ENCODE data around the gene CCDC102A.
"Not testable (repeated sequence)": the region's sequence is repeated elsewhere in the genome, so short reads cannot be mapped to it uniquely, and the experiment has no call there.

CCDC102A gene

DNA sequence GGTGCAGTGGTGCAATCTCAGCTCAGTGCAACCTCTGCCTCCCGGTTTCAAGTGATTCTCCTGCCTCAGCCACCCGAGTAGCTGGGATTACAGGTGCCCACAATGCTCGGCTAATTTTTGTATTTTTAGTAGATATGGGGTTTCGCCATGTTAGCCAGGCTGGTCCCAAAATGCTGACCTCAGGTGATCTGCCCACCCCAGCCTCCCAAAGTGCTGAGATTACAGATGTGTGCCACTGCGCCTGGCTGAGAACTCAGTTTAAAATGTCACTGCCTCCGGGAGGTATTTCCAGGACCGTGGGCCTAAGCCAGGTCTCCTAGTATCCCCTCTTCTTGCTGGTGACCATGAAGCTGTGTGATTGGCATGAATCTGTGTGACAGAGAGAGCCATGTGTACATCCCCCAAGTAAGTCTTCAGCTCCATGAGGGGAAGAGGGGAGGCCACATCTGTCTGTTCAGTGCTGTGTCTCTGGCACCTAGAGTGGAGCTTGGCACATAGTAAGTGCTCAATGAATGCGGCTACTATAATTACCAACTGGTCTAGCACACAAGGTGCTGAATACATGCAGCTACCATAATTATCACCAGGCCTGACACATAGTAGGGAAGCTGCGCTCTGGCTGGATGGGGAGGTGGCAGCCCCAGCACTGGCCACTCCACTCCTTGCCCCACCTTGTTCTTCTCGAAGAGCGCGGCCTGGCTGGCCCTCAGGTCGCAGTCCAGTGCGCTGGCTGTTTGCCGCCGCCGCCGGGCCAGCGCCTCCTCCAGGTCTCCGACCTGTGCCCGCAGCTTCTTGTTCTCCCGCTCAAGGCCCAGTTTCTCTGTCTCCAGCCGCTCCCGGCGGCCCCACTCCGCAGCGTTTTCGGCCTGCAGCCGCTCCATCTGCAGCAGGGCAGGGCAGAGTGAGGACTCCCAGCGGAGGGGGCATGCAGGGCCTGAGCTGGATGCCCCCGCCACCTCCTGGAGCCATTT is 18.7 kb downstream of the CCDC102A start:
- no peak for DNase-seq

DNA sequence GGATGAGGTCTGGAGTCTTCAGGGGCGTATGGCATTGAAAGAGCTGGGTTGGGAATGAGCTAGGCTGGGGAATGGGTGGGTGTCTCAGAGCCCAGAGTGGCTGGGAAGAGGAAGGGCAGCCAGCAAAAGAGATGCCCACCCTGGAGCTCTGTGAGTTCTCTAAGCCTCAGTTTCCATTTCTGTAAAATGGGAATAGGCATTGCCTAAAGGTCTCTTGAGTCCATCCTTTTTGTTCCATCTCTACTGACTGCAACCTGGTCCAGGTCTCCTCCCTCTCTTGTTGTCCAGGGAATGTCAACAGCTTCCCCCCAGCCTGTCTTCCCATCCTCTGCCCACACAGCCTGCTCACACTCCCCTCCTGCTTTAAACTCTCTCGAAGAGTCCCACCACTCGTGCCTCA is 19.6 kb downstream of the CCDC102A start:
- DNase-seq = no peak

DNA sequence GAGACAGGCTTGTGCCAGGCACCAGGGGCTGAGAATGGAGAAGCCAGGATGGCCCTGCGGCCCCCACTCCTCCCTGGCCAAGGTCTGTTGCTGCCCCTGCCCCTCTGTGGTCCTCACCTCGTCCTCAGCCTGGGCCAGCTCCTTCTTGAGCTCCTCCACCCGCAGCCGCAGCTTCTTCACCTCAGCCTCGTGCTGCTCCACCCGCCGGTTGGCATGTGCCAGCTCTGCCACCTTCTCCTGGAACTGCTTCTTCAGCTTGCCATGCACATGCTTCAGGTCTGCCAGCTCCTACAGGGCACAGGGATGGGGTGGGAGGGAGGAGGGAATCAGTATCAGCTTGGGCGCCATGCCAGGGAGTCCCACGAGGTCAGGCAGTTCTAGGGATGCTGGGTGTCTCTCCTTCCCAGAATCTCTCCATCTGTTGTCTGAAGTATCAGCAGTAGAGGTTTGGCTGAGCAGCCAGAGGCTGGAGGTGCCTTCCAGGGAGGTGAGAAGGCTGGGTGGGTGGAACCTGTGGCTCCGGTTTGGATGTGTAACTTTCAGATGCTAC is 20.1 kb downstream of the CCDC102A start:
- no peak for DNase-seq

DNA sequence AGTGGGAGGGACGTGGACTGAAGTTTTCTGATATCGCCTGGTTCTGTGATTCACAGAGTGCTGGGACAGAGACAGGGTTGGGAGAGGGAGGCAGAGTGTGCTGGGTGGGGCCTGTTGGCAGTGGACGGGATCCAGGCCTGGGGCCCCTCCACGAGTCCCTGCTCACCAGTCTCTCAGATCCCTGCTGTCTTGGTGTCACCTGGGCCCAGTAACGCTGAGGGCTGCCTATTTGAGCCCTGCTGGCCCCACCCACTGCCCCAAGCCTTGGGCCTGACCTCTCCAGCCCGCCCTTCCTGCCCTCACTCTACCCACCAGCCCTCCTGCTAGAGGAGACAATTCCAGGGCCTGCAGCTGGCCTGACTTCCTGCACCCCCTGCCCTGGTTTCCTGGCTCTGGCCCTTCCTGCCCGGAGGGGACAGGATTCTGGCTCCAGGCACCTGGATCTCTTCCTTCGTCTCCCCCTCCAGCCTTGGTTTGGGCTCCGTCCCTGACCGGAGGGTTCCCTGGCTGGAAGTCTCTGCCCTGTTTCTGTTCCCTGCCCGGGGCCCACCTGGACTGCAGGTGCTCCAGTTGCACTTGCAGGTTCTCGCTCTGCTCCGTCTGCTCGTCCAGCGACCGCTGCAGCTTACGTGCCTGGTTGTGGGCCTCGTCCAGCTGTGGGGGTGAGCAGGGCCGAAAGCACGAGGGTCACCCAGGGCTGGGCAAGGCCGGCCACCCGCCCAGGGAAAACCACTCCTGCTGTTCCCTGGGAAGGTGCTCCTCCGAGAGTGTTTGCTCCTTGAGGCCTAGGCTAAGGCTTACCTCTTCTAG is 21.4 kb downstream of the CCDC102A start:
- no peak for DNase-seq

DNA sequence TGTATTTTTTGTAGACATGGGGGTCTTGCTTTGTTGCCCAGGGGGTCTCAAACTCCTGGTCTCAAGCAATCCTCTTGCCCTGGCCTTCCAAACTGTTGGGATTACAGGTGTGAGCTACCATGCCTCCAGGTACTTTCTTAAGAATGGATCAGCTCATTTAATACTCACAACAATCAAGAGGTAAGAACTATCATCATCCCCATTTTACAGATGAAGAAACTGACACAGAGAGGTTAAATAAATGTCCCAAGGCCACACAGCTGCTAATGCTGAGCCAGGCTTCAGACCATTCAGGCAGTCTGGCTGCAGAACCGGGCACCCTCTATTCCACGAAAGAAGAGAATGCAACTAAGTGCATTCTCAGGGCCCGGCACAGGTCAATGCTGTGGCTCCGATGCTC is 22.0 kb downstream of the CCDC102A start:
- no peak for DNase-seq

DNA sequence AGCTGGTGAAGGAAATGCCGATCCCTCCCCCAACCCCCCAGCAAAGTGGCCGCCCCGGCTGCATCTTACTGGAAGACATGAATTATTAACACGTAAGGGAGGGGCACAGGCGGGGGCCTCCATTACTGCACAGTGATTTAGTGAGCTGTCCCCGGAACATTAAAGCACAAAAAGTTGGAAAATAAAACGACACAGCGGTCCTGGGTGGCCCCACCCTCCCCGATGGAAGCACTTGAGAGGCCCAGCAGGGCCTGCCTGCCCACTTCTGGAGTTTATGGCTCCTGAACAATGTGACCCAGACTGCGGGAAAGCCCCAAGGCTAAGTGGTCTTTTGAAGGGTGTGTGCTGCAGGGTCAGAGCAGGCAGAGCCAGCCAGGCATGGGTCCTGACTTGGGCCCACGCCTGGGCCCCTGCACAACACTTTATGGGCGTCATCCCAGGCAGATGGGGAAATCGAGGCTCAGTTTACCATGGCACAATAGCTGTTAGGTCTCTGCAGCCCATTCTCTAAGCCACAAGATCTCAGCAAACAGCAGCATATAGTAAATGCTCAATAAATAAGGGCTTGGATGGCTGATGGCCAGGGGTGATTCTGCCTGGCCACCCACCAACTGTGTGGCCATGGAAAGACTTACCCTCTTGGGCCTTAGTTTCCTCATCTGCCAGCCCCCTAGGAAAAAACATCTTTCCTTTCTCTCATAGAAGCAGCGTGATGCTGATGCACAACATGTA is 22.8 kb downstream of the CCDC102A start:
- no peak for DNase-seq

DNA sequence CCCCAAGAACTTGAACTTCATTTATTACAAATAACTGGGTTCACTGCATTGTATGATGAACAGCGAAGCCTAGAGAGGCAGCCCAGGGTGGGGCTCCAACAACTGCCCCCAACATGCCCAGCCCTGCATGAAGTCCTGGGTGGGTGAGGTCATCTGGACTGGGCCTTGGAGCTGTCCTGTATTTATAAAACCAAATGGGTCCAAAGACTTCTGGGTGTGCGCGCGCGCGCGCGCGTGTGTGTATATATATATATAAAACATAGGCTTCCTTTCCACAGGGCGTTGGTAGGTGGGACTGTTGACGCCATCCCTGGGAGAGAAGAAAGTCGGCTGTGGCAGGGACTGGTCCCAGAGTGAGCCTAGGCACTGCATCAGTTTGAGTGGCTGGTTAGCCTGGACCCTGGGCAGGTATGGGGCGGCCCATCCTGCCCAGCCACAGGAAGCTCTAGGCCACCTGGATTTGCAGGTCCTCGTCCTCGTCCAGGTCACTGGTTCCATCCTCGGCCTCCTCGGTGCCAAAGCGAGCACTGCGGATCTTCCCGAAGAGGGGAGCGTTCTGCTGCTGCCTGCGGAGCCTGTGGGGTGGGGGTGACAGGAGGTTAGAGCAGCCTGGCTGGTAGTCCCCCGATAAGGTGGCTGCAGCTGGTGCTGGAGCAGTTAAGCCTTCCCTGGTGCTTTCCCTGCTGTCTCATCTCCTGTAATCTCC is 23.9 kb downstream of the CCDC102A start:
- no peak for DNase-seq

DNA sequence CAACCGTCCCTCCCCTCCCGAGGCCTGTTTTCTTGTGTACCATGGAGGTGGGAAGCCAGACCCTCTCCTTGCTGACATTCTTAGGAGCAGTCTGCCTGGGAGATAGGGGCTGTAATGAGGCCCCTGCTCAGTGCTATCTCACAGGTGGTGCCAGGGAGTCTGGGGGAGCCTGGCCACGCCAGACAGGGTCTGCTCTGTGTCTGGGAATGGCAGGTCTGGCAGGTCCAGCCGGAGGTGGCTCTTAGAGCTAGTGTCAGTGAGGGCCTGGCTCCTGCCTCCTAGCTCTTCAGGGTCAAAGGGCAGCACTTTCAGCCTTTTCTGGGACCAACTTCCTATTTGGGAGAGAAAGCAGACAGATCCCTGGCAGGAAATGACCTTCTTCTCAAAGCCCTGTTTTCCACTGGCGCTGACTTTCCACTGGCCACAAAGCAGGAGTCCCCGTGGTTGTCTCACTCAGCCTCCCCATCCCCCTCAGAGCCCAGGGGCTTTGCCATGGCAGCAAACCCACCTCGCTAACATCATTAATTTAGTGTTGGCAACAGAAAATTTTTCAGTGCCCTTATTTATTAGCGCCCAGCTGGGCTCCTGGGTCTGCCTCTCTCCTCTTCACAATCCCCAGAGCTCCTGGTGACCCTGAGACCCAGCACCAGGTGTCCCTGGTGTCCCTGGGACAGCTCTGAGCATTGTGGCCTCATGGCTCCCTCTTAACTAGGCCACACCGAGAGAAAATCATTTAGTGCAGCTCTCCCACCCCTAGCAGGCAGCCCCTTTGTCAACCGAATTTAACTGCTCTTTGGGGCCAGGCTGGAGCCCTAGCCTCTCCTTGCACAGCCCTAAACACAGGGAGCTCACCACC is 26.1 kb downstream of the CCDC102A start:
- DNase-seq = no peak

DNA sequence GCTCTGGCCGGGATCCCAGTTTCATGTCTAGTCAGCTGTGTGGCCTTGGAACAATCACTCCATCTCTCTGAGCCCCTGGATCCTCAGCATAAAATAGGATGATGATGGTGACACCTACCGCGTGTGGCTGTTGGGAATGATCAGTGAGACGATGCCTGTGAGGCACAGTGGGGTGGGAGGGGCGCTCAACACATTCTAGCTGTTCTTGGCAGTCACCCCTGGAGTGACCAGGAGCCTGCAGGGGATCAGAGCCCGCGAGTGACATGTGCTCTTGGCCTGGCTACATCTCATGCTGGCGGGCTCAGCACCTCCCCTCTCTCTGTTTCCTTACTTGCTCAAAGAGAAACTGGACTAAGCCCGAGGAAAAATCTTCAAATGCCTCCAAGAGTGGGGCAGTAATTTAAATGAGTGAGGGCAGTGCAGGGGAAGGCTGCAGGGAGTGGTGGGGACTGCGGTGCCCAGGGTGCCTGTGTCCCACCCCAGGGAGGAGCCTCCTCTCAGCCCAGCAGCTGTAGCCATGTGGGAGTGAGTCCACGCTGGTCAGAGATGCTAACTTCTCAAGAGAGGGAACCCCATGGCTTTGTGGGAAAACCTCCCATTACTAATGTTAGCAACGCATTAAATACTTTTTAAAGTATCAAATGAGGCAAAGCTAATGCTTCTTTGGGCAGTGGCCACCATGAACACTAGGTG is 27.0 kb downstream of the CCDC102A start:
- DNase-seq = no peak

DNA sequence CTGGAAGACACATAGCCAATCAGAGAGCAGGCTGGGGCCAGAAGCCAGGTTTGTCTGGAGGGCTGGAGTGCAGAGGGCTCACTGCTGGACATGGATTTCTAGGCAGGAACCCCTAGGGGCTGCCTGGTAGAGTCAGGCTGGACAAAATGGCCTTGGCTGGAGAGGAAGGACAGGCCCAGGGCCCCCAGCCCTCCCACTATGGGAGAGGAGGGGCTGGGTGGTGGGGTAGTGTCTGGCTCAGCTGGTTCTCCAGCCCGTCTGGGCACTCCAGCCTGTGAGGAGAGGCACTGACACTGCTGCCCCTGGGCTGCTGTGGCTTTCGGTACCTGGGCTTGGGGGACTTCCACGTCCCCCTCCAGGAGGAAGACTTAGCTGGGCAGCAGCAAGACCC is 28.3 kb downstream of the CCDC102A start:
- no peak for DNase-seq

DNA sequence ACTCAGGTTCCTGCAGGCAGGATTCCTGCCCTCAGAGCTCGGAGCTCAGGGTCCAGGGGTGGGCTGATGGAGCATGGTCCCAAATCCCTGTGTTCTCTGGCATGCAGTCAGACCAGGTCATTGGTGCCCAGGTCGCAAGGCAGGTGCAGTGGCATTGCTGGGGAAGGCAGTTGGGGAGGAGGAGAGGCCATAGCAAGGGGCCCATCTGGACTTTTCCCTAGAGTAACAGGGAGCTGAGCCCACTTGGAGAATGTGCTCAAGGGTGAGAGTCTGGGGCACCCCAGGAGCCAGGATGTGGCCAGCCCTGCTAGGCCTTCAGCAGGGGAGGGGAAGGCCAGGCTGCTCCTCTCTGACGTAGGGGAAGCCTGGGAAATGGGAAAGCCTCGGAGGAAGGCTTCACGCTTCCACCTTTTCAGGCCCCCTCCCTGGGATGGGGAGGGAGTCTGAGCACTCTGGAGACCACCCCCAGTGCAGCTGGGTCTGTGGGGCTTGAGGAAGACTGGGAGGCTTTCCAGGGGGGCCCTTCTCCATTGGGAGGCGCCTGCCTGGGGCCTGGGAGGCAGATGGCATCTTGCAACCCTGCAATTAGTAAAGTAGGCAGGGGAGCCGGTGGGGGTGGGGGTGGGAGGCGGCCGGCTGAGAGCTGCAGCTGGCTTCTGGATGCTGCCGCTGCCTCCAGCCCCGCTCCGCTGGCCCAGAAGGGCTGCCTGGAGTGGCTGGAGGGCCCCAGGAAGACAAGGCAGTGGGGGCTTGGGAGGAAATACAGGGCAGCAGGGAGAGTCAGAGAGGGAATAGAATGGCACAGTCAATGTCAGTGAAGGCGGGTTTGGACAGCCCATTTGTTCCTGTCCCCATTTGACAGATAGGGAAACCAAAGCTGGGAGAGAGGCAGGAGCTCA is 29.0 kb downstream of the CCDC102A start:
- DNase-seq = no peak

DNA sequence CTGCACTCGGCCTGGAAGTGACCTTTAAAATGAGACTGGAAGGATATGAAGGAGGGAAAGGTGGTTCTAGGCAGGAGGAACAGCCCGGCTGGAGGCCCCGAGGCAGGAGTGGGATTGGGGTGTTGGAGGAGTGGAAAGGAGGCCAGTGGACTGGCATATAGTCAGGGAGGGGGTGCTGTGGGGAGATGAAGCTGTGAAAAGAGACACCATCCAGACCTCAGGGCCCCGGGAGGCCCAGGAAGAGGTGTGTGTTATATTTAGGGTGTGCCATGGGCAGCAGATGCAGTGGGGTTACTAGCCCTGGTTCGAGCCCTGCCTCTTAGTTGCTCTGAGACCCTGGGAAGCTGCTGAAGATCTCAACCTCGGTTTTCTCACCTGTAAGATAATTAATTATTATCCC is 31.2 kb downstream of the CCDC102A start:
- no peak for DNase-seq

DNA sequence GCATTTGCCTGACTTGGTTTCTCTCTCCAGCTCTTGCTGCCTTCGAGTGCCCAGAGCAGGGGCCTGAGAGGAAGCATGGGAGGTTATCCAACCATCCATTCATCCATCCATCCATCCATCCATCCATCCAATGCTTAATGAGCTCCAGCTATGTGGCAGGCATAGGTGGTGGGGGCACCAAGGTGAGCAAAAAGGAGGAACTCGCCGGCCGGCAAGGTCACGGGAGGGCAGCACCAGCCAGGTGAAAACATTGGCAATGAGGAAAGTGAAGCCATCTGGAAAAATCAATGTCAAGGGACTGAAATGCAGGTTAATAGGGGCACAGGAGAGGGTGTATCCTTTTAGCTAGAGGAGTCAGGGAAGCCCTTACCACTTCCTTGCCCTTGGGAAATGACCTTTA is 31.9 kb downstream of the CCDC102A start:
- DNase-seq = no peak

DNA sequence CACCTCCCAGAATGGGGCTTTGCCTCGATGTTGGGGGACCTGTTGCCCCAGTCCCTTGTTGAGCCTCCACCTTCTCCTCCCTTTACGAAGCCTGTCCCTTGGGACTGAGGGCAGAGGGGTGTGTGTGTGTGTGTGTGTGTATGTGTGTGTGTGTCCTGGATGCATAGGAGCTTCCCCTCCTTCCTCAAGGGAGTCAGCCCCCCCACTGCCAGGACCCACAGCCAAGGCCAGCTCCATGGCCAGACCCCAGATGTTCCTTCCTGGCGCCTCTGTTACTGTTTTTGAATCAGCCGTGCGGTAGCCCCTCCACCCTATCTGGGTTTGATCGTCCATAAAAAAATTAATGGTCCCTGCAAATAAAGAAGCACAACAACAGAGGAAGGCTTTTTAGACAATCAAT is 32.4 kb downstream of the CCDC102A start:
- no peak for DNase-seq

DNA sequence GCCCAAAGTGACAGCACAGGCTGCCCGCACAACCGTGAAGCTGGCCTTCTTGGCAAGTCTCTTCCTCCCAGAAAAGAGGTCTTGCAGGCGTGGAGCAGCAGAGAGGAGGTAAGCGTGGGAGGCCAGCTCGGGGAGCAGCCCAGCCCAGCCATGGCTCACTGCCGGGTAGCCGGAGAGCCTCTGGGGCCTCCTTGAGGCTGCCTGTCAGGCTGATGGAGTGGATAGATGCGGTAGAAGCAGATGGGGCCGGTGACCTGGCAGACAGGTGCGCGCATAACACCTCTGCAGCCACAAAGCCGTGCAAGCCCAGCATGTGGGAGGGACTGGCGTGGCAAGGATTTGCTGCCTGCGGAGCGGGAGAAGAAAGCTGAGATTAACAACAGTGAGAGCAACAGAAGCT is 33.0 kb downstream of the CCDC102A start:
- no peak for DNase-seq

DNA sequence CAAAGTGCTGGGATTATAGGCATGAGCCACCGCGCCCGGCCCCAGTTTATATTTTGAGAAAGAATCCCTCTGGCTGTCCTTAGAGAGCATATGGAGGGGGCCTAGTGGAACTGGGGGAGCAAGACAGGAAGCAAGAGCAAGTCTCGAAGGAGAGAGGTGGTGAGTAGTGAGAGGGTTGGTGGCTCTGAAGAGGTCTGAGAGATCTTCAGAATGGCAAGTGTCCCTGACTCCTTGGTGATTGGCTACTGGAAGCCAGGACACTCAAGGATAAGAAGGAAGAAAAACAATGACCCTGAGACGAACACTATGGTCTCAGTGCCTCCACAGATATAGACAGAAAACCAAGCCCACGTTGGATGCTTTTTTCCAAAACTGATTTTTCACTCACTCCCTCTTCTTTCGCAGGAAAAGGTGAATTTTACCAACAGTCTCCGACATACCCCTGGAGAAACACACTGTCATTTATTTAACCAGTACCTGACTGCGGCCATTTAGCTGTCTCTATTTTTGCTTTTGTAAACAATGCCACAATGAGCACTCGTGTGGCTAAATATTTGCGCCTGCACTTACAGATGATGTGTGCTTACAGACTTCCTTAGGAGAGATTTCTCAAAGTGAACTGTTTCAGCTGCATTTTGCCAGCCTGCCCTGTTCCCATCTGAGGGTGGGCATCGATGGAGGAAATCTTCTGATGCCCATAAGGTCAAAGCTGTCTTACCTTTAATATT is 34.2 kb downstream of the CCDC102A start:
- DNase-seq = no peak

DNA sequence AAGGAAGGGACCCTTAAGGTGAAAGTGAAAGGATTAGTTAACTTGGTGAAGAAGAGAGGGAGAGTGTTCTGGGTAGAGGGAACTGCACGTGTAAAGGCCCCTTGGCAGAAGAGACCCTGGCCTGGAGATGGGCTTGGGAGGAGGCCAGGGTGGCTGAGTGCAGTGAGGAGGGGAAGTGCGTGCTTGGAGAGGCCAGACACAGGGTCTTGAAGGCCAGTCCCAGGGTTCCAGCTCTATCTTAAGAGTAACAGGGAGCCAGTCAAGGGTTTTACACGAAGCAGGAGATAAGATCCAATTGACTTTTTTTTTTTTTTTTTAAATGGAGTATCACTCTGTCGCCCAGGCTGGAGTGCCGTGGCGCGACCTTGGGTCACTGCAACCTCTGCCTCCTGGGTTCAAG is 34.9 kb downstream of the CCDC102A start:
- no peak for DNase-seq

DNA sequence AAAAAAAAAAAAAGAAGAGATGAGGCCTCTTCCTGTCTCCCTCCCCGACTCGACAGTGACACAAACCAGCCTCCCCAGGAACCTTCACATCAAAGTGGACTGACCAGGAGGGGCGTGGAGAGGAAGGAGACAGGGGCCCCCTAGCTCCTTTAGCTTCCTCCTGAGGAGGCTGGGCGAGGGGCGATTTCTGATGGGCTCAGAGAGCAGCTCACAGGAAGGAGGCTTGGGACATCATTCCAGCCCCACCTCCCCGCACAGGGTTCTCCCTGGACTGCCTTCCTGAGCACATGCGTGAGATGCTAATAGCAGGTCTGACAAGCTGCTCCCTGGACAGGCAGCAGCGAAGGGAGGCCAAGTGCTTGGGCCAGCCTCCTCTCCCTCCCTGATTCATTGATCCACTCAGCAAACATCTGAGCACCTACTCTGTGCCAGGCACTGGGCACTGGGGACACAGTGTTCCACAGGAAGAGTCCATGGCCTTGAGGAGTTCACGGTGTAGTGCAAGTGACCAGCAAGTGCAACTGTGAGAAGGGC is 35.7 kb downstream of the CCDC102A start:
- no peak for DNase-seq

DNA sequence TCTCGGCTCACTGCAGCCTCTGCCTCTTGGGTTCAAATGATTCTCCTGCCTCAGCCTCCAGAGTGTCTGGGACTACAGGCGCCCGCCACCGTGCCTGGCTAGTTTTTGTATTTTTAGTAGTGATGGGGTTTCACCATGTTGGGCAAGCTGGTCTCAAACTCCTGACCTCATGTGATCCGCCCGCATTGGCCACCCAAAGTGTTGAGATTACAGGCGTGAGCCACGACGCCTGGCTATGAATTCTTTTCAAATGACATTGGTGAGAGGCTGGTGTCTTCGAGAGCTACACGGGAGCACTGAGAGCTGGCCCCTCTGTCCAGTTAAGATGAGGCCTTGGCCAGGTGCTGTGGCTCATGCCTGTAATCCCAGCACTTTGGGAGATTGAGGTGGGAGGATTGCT is 36.4 kb downstream of the CCDC102A start:
- not testable (repeated sequence) for DNase-seq
